Activated CD4-positive, alpha-beta T cell treated with anti-CD3 and anti-CD28 coated beads, Interleukin-2, Interleukin-4, amounts not matched to agents 100 ng/mL and 50 ng/mL, durations not matched to agents 16 hours and 8 hours (primary cell): ENCODE data around the gene RTF1.

Source experiments
- DNase-seq: peaks from one replicate; pipeline ENCODE4 v3.0.0-alpha.2; 2020; ENCODE audit warnings: low spot score

Gene RTF1

GRCh38 chr15:41487802-41488201, 70.9 kb downstream of the RTF1 start:
- peak; percentile 39 for DNase-seq

GRCh38 chr15:41489641-41490040, 72.7 kb downstream of the RTF1 start:
- DNase-seq = no peak

GRCh38 chr15:41490355-41490754, 73.5 kb downstream of the RTF1 start:
- peak; percentile 87 for DNase-seq

GRCh38 chr15:41491889-41492288, 75.0 kb downstream of the RTF1 start:
- no peak for DNase-seq

- no peak for DNase-seq
These were observed 75.8 kb downstream of the RTF1 start for GRCh38 chr15:41492597-41493204.

- peak; percentile 82 for DNase-seq
These were observed 76.5 kb downstream of the RTF1 start, which contains the start of gene ITPKA for GRCh38 chr15:41493205-41493901. Gene ITPKA, plus strand, starts transcription at chr15:41493874. Its CDS starts 54 bp downstream, at chr15:41493928.

GRCh38 chr15:41493902-41494189, 77.0 kb downstream of the RTF1 start:
- no peak for DNase-seq

GRCh38 chr15:41494190-41494921, 77.5 kb downstream of the RTF1 start:
- no peak for DNase-seq

- no peak for DNase-seq
These were observed 78.2 kb downstream of the RTF1 start for GRCh38 chr15:41494922-41495735.

GRCh38 chr15:41495736-41496599, 79.1 kb downstream of the RTF1 start:
- DNase-seq = no peak

GRCh38 chr15:41498657-41499056, 81.8 kb downstream of the RTF1 start:
- no peak for DNase-seq

- DNase-seq = no peak
These were observed 82.4 kb downstream of the RTF1 start for GRCh38 chr15:41499109-41499851.

GRCh38 chr15:41501191-41501917, 84.5 kb downstream of the RTF1 start:
- DNase-seq = no peak

- no peak for DNase-seq
These were observed 85.3 kb downstream of the RTF1 start for GRCh38 chr15:41501931-41502794.

- no peak for DNase-seq
These were observed 86.1 kb downstream of the RTF1 start for GRCh38 chr15:41502795-41503668.

GRCh38 chr15:41503669-41504010, 86.7 kb downstream of the RTF1 start:
- no peak for DNase-seq

- DNase-seq = no peak
These were observed 88.0 kb downstream of the RTF1 start for GRCh38 chr15:41504751-41505492.
